IPS-18a (cell line): ENCODE measurements around the gene HEPHL1.
"Not testable (repeated sequence)": the region's sequence is repeated elsewhere in the genome, so short reads cannot be mapped to it uniquely, and the experiment has no call there.

Experiments used
- H3K27ac ChIP-seq: one replicate; pipeline ENCODE4 v1.5.1; 2013; ENCODE audit warnings: low read length
- H3K27me3 ChIP-seq: one replicate; pipeline ENCODE4 v1.6.1; 2013; ENCODE audit warnings: mild to moderate bottlenecking, low read length; ENCODE audit not compliant: control insufficient read depth, insufficient read depth
- H3K36me3 ChIP-seq: one replicate; pipeline ENCODE4 v1.6.1; 2013; ENCODE audit warnings: low read depth, low read length; ENCODE audit not compliant: control insufficient read depth
- H3K4me1 ChIP-seq: one replicate; pipeline ENCODE4 v1.6.1; 2013; ENCODE audit warnings: low read depth, low read length; ENCODE audit not compliant: control insufficient read depth
- H3K4me3 ChIP-seq: one replicate; pipeline ENCODE4 v1.5.1; 2013; ENCODE audit warnings: low read length
- H3K9ac ChIP-seq: one replicate; pipeline ENCODE4 v1.6.1; 2013; ENCODE audit warnings: mild to moderate bottlenecking, low read length, moderate library complexity
- H3K9me3 ChIP-seq: one replicate; pipeline ENCODE4 v1.6.1; 2013; ENCODE audit warnings: low read depth, low read length; ENCODE audit not compliant: control insufficient read depth

The HEPHL1 gene, protein sequence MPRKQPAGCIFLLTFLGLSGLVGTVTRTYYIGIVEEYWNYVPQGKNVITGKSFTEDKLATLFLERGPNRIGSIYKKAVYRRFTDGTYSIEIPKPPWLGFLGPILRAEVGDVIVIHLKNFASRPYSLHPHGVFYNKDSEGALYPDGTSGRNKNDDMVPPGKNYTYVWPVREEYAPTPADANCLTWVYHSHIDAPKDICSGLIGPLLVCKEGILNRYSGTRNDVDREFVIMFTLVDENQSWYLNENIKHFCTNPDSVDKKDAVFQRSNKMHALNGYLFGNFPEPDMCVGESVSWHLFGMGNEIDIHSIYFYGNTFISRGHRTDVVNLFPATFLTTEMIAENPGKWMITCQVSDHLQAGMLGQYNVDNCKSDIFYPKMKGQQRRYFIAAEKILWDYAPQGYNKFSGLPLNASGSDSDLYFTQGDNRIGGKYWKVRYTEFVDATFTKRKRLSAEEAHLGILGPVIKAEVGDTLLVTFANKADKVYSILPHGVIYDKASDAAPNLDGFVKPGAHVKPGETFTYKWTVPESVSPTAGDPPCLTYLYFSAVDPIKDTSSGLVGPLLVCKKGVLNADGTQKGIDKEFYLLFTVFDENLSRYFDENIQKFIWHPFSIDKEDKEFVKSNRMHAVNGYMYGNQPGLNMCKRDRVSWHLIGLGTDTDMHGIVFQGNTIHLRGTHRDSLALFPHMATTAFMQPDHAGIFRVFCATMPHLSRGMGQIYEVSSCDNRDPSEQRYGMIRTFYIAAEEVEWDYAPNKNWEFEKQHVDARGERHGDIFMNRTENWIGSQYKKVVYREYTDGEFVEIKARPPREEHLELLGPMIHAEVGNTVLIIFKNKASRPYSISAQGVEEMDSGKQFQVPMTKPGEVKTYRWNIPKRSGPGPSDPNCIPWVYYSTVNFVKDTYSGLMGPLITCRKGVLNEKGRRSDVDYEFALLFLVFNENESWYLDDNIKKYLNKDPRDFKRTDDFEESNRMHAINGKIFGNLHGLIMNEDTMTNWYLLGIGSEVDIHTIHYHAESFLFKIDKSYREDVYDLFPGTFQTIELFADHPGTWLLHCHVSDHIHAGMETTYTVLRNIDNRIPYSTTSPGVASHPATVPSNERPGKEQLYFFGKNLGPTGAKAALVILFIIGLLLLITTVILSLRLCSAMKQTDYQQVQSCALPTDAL

GRCh38 chr11:94020777-94021481 lies at the start of gene HEPHL1:
Gene HEPHL1 (plus strand): TSS chr11:94021354. CDS start chr11:94021369, 15 bp downstream.
- H3K36me3 ChIP-seq, result no peaks in the 10 kb centered on the region
- no peak within 1 kb of the TSS for H3K27ac ChIP-seq
- H3K4me3 ChIP-seq, result no peak within 1 kb of the TSS
- H3K27me3 ChIP-seq, result no peaks in the 10 kb centered on the region
- H3K9ac ChIP-seq, result no peak within 1 kb of the TSS
- no peaks in the 10 kb centered on the region for H3K9me3 ChIP-seq
- no peaks in the 10 kb centered on the region for H3K4me1 ChIP-seq

DNA sequence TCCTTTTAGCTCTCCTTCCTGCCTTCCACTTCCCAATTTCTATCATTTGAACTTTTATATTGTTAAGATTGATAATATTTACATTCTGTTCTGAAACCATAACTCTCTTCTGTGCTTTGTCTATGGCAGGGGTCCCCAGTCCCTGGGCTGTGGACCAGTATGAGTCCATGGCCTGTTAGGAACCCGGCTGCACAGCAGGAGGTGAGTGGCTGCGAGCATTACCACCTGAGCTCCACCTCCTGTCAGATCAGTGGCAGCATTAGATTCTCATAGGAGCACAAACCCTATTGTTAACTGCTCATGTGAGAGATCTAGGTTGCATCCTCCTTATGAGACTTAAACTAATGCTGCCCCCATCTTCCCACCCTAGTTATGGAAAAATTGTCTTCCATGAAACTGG lies 48.4 kb upstream of the HEPHL1 start:
- no peak overlapping the region for H3K4me3 ChIP-seq
- H3K4me1 ChIP-seq, result no peaks in the 10 kb centered on the region
- H3K9ac ChIP-seq, result no peak overlapping the region
- H3K9me3 ChIP-seq, result peaks cover 7% of the 10 kb centered on the region
- H3K27me3 ChIP-seq, result no peaks in the 10 kb centered on the region
- no peak overlapping the region for H3K27ac ChIP-seq
- no peaks in the 10 kb centered on the region for H3K36me3 ChIP-seq

DNA sequence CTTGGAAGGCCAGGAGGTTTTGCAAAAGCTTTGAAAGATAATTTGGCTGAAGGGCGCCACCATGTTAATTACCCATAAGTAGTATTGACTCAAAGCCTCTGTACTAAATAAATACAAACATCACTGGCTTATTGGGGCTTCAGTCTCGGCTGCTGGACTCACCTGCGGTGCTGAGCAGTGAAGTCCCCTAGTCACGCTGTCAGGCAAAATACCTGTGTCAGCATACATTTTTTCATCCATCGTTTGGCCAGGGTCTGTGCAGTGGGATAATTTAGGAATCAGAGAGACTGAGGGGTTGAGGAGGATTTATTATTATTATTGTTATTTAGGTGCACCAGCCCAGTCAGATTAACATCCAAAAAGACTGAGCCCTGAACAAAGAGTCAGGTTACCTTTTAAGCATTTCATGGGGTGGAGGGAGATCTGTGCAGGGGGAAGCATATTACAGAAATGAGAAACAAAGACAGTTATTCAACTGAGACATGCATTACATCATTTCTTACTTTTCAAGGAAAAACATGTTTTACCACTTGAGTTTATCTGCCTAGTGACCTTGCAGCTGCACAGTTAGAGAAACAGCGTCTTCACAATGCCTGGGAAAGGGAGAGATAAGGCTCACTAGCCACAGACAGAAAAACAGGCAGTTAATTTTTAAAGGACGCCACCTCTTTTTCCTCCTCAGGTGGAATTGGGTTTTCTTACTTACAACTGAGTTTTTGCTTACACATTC lies 47.7 kb upstream of the HEPHL1 start:
- H3K9me3 ChIP-seq, H3K27ac ChIP-seq, H3K4me3 ChIP-seq, H3K27me3 ChIP-seq, H3K9ac ChIP-seq, H3K4me1 ChIP-seq, H3K36me3 ChIP-seq: not testable (repeated sequence)

GRCh38 chr11:93974759-93975158 lies 46.4 kb upstream of the HEPHL1 start:
- H3K9me3 ChIP-seq, result peaks cover 7% of the 10 kb centered on the region
- no peak overlapping the region for H3K27ac ChIP-seq
- H3K36me3 ChIP-seq, result no peaks in the 10 kb centered on the region
- H3K4me1 ChIP-seq, result peaks cover 4% of the 10 kb centered on the region
- H3K4me3 ChIP-seq, result no peak overlapping the region
- no peak overlapping the region for H3K9ac ChIP-seq
- H3K27me3 ChIP-seq, result no peaks in the 10 kb centered on the region

GRCh38 chr11:93976577-93977254 lies 44.4 kb upstream of the HEPHL1 start:
- H3K9ac ChIP-seq, H3K4me1 ChIP-seq, H3K4me3 ChIP-seq, H3K27ac ChIP-seq, H3K27me3 ChIP-seq, H3K36me3 ChIP-seq, H3K9me3 ChIP-seq: not testable (repeated sequence)

GRCh38 chr11:93983542-93984195 lies 37.5 kb upstream of the HEPHL1 start:
- Histone ChIP-seq H3K36me3 (no peaks in the 10 kb centered on the region), H3K9me3 (no peaks in the 10 kb centered on the region), H3K27me3 (no peaks in the 10 kb centered on the region), H3K4me3 (no peak overlapping the region), H3K4me1 (peaks cover 6% of the 10 kb centered on the region), H3K27ac (no peak overlapping the region), H3K9ac (no peak overlapping the region)

GRCh38 chr11:93984196-93984567 lies 37.0 kb upstream of the HEPHL1 start:
- H3K4me1 ChIP-seq, result peaks cover 6% of the 10 kb centered on the region
- H3K27ac ChIP-seq, result no peak overlapping the region
- no peaks in the 10 kb centered on the region for H3K27me3 ChIP-seq
- H3K4me3 ChIP-seq, result no peak overlapping the region
- H3K9ac ChIP-seq, result no peak overlapping the region
- H3K9me3 ChIP-seq, result no peaks in the 10 kb centered on the region
- H3K36me3 ChIP-seq, result no peaks in the 10 kb centered on the region

DNA sequence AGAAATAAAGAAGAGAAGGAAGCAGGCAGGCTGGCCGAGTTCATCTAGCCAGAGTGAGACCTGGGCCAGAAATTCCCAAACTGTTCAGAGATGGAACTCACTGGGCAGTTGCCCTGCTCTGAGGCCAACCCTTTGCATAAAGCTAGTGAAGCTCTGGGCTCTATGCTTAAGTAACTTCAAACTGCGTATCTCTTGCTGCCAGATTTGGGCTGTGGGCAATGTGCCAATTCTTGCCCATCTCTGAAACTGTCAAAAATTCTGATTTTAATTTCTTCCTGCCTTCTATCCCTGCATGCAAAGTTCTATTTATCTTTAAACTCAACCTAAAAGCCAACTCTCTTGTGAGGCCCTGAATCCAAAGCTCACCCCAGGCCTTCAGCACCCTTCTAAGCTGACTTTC lies 36.2 kb upstream of the HEPHL1 start:
- Histone ChIP-seq H3K9me3 (no peaks in the 10 kb centered on the region), H3K4me1 (peaks cover 6% of the 10 kb centered on the region), H3K9ac (no peak overlapping the region), H3K27ac (no peak overlapping the region), H3K27me3 (no peaks in the 10 kb centered on the region), H3K4me3 (no peak overlapping the region), H3K36me3 (no peaks in the 10 kb centered on the region)

DNA sequence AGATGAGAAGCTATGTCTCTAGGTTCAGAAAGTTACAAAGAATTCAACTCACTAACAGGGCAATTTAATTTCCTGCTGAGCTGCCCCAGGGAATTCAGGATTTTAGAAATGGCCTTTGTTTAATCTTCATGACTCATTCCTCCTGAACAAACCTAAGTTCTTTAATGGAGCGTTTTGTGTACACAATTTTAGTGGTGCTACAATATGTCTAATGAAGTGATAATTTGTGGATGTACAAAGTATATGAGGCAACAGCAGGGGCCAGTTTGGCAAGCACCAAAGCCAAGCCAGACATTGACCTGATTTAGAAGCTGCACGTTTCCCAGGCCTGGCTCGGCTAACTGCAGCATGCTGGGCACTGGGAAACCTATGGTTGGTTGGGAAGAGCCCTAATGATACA lies 34.4 kb upstream of the HEPHL1 start:
- H3K4me3 ChIP-seq, result no peak overlapping the region
- H3K27me3 ChIP-seq, result no peaks in the 10 kb centered on the region
- H3K9me3 ChIP-seq, result no peaks in the 10 kb centered on the region
- no peak overlapping the region for H3K27ac ChIP-seq
- H3K36me3 ChIP-seq, result no peaks in the 10 kb centered on the region
- H3K4me1 ChIP-seq, result peaks cover 6% of the 10 kb centered on the region
- no peak overlapping the region for H3K9ac ChIP-seq

- Histone ChIP-seq H3K27me3 (no peaks in the 10 kb centered on the region), H3K4me1 (peaks cover 6% of the 10 kb centered on the region), H3K27ac (no peak overlapping the region), H3K9me3 (peaks cover 4% of the 10 kb centered on the region), H3K4me3 (no peak overlapping the region), H3K9ac (no peak overlapping the region), H3K36me3 (no peaks in the 10 kb centered on the region)
These were observed 32.7 kb upstream of the HEPHL1 start for GRCh38 chr11:93988455-93988854.
